ENCODE data around the gene CIP2A. TPM values are rescaled to one million over a fixed set of nuclear protein-coding genes. Genes with fewer than 3 reads are reported as not detected.
"Not testable (repeated sequence)": the region's sequence is repeated elsewhere in the genome, so short reads cannot be mapped to it uniquely, and the experiment has no call there.

Gene CIP2A
- 1.9 TPM for total RNA-seq
- long read RNA-seq: 0 reads

GRCh38 chr3:108589081-108589997, at the start of gene CIP2A, which contains the start of gene DZIP3:
TSS of gene CIP2A (minus strand) at chr3:108589438. CDS start at chr3:108589375, 63 bp downstream.
TSS of gene DZIP3 (plus strand) at chr3:108589722. CDS start at chr3:108605407, 15,685 bp downstream.
- H3K27me3 ChIP-seq: no peaks in the 10 kb centered on the region
- intact Hi-C loops (cut with DNase I): no loop called here
- peak within 1 kb of the TSS; percentile 93 for H3K27ac ChIP-seq
- no peaks in the 10 kb centered on the region for H3K9me3 ChIP-seq
- DNase-seq (peak; percentile 92), ATAC-seq (peak; percentile 97)
- peak; percentile 16 for TF ChIP-seq CTCF (IDR thresholded peaks at IDR 0.05)
- peaks cover 11% of the 10 kb centered on the region for H3K4me1 ChIP-seq
- H3K36me3 ChIP-seq: no peaks in the 10 kb centered on the region
- H3K4me3 ChIP-seq: peak within 1 kb of the TSS; percentile 73

- no peak for DNase-seq
- H3K27me3 ChIP-seq: no peaks in the 10 kb centered on the region
Measured at GRCh38 chr3:108629974-108630373, 40.7 kb upstream of the CIP2A start.

GRCh38 chr3:108623504-108623903, 34.3 kb upstream of the CIP2A start:
- DNase-seq (no peak), ATAC-seq (no peak)
- no peaks in the 10 kb centered on the region for H3K36me3 ChIP-seq
- no peak for TF ChIP-seq CTCF (IDR thresholded peaks at IDR 0.05)
- H3K27ac ChIP-seq: no peak overlapping the region
- no peak overlapping the region for H3K4me3 ChIP-seq
- H3K4me1 ChIP-seq: no peaks in the 10 kb centered on the region
- intact Hi-C loops (cut with DNase I): no loop called here
- H3K27me3 ChIP-seq: no peaks in the 10 kb centered on the region
- no peaks in the 10 kb centered on the region for H3K9me3 ChIP-seq

More at GRCh38 chr3:108629974-108630373, 40.7 kb upstream of the CIP2A start:
- intact Hi-C loops (cut with DNase I): no loop called here
- H3K9me3 ChIP-seq: no peaks in the 10 kb centered on the region
- no peak overlapping the region for H3K27ac ChIP-seq
- peaks cover 5% of the 10 kb centered on the region for H3K36me3 ChIP-seq
- TF ChIP-seq CTCF (IDR thresholded peaks at IDR 0.05): no peak
- no peaks in the 10 kb centered on the region for H3K4me1 ChIP-seq
- H3K4me3 ChIP-seq: no peak overlapping the region
- ATAC-seq: no peak

- no peaks in the 10 kb centered on the region for H3K36me3 ChIP-seq
- no peak for TF ChIP-seq CTCF (IDR thresholded peaks at IDR 0.05)
- no peaks in the 10 kb centered on the region for H3K9me3 ChIP-seq
- ATAC-seq: no peak
- no peaks in the 10 kb centered on the region for H3K27me3 ChIP-seq
- no peak overlapping the region for H3K27ac ChIP-seq
- intact Hi-C loops (cut with DNase I): no loop called here
- H3K4me1 ChIP-seq: no peaks in the 10 kb centered on the region
- H3K4me3 ChIP-seq: no peak overlapping the region
- DNase-seq: no peak
Measured at GRCh38 chr3:108620250-108620649, 31.0 kb upstream of the CIP2A start.

GRCh38 chr3:108616090-108616489, 26.9 kb upstream of the CIP2A start:
- DNase-seq; H3K4me1 ChIP-seq; ATAC-seq; H3K4me3 ChIP-seq; H3K27ac ChIP-seq; intact Hi-C loops (cut with DNase I); H3K9me3 ChIP-seq; H3K36me3 ChIP-seq; H3K27me3 ChIP-seq: not testable (repeated sequence)

GRCh38 chr3:108610651-108611050, 21.4 kb upstream of the CIP2A start:
- intact Hi-C loops (cut with DNase I): no loop called here
- no peaks in the 10 kb centered on the region for H3K4me1 ChIP-seq

More at GRCh38 chr3:108610651-108611050, 21.4 kb upstream of the CIP2A start:
- no peak overlapping the region for H3K4me3 ChIP-seq
- ATAC-seq (no peak), DNase-seq (no peak)
- no peak for TF ChIP-seq CTCF (IDR thresholded peaks at IDR 0.05)
- H3K27me3 ChIP-seq: no peaks in the 10 kb centered on the region
- H3K27ac ChIP-seq: no peak overlapping the region
- H3K9me3 ChIP-seq: no peaks in the 10 kb centered on the region
- H3K36me3 ChIP-seq: peaks cover 6% of the 10 kb centered on the region
